Activated T-cell treated with anti-CD3 and anti-CD28 coated beads for 1 hour (primary cell): ENCODE data around the gene MAP7D2.
A peak's percentile ranks its signal among the peaks of the same experiment; 100 is the strongest.
"Not testable (repeated sequence)": the region's sequence is repeated elsewhere in the genome, so short reads cannot be mapped to it uniquely, and the experiment has no call there.

Experiments
- DNase-seq: peaks from one replicate; pipeline ENCODE4 v3.0.0-alpha.2; 2020; ENCODE audit warnings: low read depth

The MAP7D2 gene

DNA sequence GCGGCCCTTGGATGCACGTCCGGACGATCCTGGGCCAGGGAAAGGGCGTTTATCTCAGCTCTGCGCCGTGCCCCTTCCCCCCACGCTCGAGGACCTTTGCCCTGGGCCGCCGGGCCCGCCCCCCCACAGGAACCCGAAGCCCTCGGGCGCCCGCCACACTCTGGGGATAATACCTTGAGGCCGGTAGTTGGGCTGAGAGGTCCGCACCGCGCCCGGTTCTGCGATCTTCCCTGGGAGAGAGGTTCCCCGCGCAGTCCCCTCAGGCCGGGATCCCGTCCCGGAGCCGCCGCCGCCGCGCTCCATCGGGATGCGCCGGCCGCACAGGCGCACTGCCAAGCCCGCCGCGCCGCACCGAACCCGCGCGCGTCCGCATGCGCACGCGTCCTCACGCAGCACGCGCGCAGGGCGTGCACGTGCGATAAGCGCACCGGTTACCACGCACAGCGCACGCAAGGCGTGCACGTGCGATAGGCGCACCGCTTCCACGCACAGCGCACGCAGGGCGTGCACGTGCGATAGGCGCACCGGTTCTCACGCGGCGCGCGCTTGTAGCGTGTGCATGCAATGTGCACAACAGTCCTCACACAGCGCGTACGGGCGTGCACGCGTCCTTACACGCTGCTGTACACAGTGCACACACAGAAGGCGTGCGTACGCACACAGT is at the start of gene MAP7D2:
TSS of gene MAP7D2 (minus strand) at position 331 of the 664 bp plus-strand sequence. CDS start at position 303, 28 bp downstream.
- DNase-seq, result no peak

DNA sequence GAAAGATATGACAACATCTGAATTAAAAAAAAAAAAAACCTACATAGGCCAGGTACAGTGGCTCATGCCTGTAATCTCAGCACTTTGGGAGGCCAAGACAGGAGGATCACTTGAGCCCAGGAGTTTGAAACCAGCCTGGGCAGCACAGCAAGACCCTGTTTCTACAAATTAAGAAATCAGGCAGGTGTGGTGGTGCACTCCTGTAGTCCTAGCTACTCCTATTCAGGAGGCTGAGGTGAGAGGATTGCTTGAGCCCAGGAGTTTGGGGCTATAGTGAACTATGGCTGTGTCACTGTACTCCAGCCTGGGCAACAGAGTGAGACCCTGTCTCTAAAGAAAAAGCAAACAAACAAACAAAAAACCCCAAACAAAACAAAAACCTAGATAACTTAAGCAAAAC is 45.8 kb upstream of the MAP7D2 start:
- not testable (repeated sequence) for DNase-seq

DNA sequence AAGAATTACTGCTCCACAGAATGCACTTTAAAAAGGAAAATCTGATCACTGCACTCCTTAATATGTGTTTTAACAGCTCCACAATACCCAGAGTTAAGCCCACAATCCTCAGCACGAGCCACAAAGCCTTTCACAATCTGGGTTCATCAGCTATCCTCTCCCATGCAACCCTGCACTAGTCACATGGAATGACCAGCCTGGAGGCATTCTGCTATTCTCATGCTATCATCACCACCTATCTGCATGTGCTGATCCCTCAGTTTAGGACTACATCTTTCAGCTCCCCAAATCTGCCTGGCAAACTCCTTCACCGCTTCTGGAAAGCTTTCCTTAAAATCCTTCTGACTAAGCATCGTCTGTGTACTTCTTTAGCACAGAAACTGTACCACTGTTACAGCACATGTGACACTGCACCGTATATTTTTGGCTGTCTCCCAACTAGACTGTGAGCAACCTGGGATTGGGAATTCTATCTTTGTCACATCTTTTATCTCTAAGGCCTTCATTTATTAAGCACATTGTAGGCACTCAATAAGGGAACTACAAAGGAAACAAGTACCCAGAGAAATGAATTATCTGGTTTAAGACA is 43.2 kb upstream of the MAP7D2 start:
- no peak for DNase-seq

DNA sequence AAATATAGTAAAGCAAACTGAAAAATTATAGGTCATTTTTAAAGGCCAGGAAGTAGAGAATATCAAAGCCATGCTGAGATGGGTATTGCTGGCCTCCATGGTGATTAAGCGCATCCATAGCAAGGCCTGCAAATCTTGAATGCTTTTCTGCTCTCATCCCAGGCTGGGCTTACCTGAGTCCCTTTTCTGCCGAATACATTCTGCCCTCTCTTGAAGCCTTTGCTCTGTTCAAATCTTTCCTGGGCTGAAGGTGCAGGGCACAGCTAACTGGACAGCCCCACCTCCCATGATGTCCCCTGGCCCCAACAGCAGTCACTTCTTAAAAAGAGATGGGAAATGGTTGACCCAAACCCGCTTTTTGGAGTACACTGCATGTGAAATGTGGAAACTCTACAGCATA is 35.0 kb upstream of the MAP7D2 start:
- DNase-seq, result no peak

DNA sequence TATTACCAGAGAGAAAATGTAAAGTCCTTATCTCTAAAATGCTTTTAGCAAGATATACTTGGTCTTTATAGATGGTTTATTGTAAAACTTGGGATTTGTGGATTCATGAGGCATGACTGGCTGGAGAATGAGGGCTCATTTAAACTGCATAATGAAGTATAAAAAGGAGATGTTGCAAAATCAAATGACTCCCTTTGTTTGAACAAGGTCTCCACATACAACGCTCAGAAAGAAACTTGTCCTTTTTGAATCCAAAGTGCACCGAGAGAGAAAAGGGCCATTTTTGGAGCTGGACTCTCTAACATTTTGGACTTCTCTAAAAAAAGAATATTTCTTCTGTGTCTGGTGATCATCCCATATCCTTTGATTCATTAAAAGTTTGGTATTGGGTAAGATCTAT is 32.6 kb upstream of the MAP7D2 start:
- DNase-seq, result no peak

DNA sequence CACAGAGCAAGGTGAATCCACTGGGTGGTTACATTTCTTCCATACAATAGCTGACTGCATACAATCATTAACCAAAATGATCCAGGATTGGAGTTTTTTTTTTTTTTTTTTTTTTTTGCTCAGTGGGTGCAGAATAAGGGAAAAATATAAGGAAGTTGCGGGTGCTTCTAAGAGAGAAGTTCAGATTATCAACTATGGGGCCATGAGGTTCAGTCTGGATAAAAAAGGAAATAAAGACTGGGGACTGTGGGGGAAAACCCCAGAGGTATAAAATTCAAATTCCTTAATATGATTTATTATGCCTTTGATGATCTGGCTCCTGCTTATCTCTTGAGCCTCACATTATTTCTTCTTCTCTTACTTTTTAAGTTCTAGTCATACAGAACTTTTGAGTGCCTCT is 30.9 kb upstream of the MAP7D2 start:
- no peak for DNase-seq

DNA sequence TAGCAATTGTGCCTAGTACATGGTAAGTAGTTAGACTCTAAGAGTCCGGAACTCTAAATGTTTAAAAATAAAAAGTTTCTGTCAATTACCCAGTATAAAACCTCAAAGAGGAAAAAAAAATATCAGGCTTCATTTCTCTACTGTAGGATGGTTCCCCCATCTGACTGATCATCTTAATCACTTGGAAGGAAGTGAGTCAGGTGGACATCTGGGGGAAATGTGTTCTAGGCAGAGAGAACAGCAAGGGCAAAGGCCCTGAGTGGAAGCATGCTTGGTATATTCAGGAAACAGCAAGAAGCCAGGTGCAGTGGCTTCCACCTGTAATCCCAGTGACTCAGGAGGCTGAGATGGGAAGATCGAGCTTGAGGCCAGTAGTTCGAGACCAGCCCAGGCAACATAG is 27.8 kb upstream of the MAP7D2 start:
- DNase-seq, result no peak

DNA sequence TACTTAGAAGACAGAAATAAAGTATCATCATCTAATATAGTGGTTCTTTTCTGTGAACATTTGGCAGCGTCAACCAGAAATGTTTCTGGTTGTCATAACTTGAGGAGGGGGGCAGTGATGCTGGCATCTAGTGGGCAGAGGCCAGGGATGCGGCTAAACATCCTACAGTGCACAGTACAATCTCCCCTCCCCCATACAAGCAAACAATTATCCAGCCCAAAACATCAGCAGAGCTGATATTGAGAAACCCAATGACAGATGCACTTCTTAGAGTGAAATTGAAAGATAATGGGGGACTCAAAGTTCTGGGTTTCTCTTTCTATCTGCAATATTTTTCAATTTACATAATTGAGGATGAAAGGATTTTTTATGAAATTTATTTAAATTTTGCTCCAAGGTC is 26.9 kb upstream of the MAP7D2 start:
- DNase-seq, result no peak

DNA sequence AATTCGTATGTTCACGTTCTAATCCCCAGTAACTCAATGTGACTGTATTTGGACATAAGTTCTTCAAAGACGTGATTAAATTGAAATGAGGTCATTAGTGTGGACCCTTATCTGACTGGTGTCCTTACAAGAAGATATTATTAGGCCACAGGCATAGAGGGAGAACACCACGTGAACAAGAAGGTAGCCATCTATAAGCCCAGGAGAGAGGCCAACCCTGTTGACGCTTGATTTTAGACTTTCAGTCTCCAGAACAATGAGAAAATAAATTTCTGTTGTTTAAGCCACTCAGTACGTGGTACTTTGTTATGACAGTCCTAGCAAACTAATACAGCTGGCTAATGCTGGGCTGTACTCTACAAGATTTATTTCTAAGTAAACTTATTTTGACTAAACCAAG is 26.4 kb upstream of the MAP7D2 start:
- DNase-seq, result no peak

DNA sequence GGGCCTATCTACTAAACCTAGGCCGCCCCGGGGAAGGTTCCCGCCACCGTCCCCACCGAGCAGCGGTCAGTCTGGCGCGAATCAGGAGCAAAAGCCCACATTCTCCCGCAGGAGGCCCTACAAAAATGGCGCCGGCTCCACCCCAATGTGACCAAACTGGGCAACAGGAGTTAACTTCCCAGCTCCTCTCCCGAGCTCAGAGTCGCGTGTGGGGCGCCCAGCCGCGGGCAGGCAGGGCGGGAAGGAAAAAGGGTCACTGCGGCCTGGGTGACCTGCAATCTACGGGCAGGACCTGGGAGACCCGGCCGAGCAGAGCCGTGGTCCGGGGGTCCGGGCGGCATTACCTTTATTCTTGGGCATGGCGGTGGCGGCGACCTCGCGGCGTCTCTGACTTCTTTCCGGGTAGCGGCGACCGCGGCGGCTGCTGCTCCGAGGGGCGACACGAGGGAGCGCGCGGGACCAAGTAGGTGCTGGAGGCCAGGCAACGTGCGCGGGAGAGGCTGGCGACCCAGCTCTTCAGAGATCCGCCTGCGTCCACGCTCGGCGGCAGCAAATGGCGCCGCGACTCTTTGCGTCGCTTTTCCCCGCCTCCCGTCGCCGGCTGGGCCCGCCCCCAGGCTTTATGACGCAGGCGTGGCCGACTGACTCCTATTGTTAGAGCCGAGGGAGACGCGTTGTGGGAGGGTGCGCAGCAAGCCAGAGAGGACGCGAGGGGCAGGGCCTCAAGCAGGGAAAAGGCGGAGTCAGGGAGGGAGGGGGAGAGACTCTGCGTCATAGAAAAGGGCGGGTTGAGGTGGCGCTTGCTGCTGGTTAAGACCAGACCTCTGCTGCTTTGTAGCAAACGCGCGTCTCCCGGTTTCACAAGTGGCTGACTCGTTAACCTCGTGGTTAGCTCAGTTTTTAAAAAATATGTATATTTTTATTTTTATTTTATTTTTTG is 24.8 kb upstream of the MAP7D2 start, which contains the start of gene EIF1AX:
TSS of gene EIF1AX (minus strand) at position 558 of the 940 bp plus-strand sequence. CDS start at position 360, 198 bp downstream.
- peak; percentile 87 for DNase-seq

DNA sequence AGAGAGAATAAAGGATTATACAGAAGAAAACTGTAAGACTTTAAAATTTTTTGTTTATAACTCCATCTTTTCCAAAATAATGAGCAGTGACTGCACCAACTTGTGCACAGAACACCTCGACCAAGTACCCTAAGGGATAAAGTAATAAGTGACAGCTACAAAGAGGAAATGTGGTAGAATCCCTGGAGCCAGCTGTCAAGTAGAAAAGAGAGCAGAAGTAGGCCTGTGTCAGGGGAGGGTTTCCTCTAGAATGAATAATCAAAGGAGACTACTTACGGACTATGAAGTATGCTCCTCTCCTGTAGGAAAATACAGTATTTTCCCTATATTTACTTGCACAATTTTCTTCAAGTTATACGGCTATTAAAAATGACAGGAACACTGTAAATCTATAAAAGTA is 23.7 kb upstream of the MAP7D2 start:
- no peak for DNase-seq

DNA sequence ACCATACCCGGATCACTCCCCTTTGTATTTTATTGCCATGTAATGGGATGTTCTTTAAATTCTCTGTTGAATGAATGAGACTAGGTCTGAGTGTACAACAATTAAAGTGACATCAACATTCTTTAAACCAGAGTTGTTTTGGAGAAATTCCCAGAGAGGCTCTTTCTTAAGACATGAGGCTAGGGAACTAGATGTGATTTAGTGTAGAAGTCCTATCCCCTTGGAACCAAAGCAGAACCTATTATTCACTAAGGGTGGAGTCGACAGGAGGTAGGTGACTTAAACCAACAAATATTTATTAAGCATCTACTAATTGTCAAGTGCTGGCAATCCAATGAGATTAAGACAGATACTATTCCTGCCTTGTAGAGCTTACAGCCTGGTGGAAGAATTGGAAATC is 23.3 kb upstream of the MAP7D2 start:
- no peak for DNase-seq

DNA sequence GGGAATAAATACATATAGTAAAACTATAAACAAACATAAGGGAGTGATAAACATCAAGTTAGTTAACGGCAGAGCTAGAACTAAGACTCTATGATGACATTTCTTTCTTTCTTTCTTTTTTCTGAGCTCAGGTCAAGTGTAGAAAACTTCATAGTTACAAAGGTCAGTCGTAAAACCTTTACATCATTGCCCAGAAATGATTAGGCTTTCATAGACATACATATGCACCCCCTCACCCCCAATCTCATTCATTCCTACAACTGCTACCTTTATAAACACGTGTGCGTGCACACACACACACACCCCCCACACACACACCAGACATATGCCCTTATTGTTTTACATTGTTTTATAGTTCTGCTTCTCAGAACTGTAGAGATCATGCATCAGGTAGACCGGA is 19.2 kb upstream of the MAP7D2 start:
- no peak for DNase-seq

DNA sequence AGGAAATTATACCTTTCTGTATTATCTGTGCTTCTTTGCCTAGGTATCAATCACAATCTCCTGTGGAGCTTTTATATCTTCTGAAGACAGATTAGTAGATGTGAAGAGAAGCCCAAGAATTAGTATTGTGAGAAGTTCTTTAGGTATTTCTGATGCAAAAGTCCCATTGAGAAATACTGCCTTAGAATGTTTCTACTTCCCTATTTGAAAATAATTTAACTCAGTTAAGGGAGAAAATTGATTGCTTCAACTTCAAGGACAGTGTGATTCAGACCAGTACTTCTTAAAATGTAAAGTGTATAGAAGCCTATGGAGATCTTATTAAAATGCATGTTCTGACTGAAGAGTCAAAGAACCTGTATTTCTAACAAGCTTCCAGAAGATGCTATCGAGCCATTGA is 16.0 kb upstream of the MAP7D2 start:
- no peak for DNase-seq

DNA sequence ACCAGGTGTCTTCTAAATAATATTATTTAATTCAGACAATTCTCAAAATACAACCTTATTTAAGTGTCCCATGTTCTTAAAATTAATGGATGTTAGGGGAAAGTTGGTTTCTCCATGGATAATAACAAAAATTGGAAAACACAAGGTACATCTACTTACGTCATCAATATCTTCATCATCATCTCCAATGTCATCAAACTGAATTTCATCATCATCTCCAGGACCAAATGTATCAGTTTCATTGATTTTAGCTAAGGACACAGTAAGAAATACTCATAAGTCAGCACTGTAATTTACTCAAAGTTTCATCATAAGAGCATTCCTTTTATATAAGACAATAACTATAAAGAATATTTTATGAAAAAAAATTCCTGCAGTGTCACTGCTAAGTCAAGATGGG is 13.7 kb upstream of the MAP7D2 start:
- no peak for DNase-seq

DNA sequence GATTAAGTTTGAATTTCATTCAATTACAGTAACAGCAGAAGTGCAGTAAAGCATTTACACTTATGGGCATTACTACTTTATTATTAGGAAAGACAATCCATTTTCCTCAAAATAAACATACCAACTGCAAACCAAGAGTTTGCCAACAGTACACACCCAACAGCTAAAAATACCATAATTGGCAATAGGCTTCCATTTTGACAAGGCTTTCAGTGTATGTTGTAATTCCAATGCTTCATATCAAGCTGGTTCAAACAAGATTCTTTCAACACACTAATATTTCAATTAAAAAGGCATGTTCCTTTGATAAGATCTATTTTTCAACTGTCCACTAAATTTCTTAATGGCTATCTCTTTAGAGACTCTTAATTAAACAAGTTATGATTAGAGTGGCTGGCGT is 12.8 kb upstream of the MAP7D2 start:
- DNase-seq, result no peak

DNA sequence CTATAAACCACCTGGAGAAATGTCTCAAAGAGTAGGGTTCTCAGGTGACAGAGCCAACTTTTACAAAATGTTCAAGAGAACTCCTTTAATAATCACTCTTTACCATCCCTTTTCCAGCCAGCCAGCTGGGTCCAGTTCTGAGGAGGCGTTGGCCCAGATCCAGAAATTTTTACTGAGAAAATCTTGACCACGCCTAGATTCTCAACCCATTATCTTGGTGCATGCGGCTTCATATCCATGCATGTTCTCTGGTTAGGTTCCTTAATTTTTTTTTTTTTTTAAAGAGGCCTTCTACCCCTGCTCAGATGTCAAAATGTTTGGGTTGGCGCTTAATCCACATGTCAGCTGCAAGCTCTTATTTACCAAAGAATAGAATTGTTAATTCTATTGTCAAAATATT is 12.0 kb upstream of the MAP7D2 start:
- no peak for DNase-seq

DNA sequence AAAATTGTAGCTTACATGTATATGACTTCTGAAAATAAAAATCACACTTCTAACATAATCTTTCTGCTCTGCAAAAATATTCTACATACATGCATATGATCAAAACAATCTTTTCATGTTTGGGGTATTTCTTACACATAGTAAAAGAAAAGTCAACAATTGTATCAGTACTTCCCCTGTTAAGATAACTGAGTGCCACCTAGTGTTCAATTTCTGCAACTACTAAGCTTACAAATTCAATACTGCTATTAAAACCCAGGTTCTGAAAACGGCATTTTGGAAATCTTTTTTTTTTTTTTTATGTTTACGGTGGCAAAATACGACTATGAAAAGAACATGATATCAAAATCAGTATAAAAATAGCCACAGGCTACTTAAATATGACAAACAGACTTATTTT is 10.7 kb upstream of the MAP7D2 start:
- not testable (repeated sequence) for DNase-seq

DNA sequence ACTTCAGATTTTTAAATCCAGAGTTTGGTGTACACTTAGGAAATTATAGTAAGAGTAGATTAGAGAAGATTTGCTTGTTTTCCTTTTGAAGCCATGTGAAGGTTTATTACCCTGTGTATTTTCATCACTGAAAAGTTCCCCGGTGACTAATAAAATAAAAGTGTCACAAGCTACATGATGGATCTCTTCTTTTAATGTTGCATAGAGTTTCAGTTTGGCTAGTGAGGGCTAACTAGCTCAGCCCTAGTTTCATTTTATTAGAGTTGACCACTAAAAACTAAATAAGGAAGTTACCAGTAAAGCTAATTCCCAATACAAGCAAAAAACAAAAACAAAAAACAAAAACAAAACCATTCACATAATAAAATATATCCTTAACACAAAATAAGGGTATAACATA is 10.1 kb upstream of the MAP7D2 start:
- DNase-seq, result not testable (repeated sequence)

DNA sequence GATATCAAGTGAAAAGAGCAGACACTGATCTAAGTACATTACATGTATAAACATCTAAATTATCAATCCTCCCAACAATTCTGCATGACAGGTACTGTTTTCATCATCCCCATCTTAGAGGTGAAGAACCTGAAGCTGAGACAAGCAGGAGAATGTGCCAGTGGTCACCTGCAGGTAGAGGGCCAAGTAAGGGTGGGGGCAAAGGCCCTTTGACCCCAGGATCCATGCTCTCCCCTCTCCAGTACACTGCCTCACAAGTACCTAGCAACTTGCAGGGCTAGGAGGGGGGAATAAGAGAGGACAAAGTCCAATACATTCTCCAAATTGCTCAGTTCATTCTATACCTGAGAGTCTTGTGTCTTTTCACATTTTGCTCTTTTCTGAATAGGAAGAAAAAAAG is 8.3 kb upstream of the MAP7D2 start:
- no peak for DNase-seq

DNA sequence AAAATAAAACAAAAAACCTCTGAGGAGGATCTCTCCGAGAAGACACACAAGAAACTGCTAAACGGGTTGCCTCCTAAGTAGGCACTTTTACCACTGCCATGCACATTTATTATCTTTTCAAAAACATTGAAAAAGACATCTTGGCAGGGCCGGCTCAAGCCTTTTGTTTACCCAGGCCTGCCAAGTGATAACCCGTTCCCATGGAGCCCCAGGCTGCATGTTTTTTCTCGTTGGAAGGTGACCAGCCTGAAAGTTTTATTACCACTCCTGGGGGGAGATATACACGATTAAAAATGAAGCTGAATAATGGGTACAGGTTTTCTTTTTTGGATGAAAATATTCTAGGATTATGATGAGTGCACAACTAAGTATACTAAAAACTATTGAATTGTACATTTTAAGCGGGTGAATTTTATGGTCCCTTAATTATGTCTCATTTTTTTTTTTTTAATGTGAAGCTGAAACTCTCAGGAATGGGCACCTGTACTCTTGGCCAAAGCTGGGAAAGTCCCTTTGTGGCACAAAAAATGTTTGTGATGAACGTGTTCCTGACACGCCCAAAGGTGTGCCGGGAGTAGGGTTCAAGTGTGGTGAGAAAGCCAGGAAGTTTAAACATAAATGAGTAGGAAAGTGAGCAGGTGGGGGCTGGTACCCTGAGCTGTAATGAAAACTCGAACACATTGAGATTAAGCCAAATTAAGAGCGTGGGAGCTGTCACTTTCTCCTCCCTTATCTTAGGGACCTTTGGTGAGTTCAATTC is 1.5 kb upstream of the MAP7D2 start:
- no peak for DNase-seq

DNA sequence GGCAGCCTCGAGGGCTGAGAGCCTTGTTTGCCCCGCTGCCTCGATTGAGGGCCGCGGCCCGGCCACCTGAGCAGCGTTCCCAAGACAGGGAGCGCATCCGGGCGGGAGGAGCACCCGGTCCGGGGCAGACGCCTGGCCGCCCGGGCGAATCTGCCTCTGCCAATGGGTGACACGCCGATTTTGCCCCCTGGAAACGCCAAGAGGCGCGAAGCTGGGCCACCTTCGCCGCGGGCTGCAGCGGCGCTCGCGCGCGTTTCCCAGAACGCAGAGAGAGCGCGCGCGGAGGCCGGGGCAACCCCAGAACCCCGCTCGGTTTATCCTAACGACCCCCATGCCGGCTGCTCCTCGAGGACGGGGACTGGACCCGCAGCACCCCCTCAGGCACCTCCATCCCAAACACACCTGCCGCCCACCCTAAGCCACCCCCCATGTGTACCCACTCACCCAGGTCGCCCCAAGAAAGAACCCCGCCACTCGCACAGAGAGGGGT is 575 bp downstream of the MAP7D2 start:
- no peak for DNase-seq
